CD4-positive, alpha-beta T cell (primary cell): Measurements from ENCODE around the gene MYL5. TPM values are rescaled to one million over a fixed set of nuclear protein-coding genes. Genes with fewer than 3 reads are reported as not detected.

ENCODE experiments used
- ATAC-seq: fragments of 200-7000 bp; cut with Tn5 transposase; one replicate; pipeline ENCODE4 v1.10.0; 2022; ENCODE audit warnings: mild to moderate bottlenecking; ENCODE audit not compliant: poor library complexity
- CTCF ChIA-PET: fragments of 350-600 bp; sonication (Branson Sonifier 250); formaldehyde crosslinking; loops from one replicate; lab custom pipeline; 2021; ENCODE audit warnings: antibody characterized with exemption, inconsistent platforms; lab: Charles Lee
- POLR2A ChIA-PET: fragments of 350-600 bp; sonication (Branson Sonifier 250); formaldehyde crosslinking; loops from one replicate; lab custom pipeline; 2021; ENCODE audit warnings: antibody characterized with exemption, inconsistent platforms; lab: Charles Lee
- DNase-seq, 14 experiments: peaks; one replicate each; pipeline ENCODE4 v3.0.0-alpha.2; 2013 to 2020; ENCODE audit warnings: mixed read lengths in 2 of 14
- H3K27ac ChIP-seq, 2 donors: one replicate each; pipeline versions ENCODE4 v1.5.1 to v1.7.0; 2013; ENCODE audit warnings: low read length in 2 of 2, low read depth in 1 of 2, mild to moderate bottlenecking in 1 of 2
- H3K27me3 ChIP-seq, 2 experiments: 1 replicate in 1 of 2; 2 replicates in 1 of 2; pipeline versions ENCODE4 v1.6.1 to v1.7.0; 2013; ENCODE audit warnings: low read length in 2 of 2, control low read depth in 1 of 2, mild to moderate bottlenecking in 1 of 2, moderate library complexity in 1 of 2; ENCODE audit not compliant: insufficient read depth in 2 of 2, control insufficient read depth in 1 of 2
- H3K36me3 ChIP-seq: one replicate; pipeline ENCODE4 v1.6.1; 2013; ENCODE audit warnings: low read length, control low read depth; ENCODE audit not compliant: insufficient read depth
- H3K4me1 ChIP-seq: one replicate; pipeline ENCODE4 v1.6.1; 2013; ENCODE audit warnings: low read length, control low read depth; ENCODE audit not compliant: insufficient read depth
- H3K4me3 ChIP-seq: one replicate; pipeline ENCODE4 v1.5.1; 2013; ENCODE audit warnings: mild to moderate bottlenecking, low read length, moderate library complexity
- H3K9me3 ChIP-seq, 2 experiments: 1 replicate in 1 of 2; 2 replicates in 1 of 2; pipeline versions ENCODE4 v1.6.1 to v1.7.0; 2013; ENCODE audit warnings: low read length in 2 of 2, mild to moderate bottlenecking in 2 of 2, control low read depth in 1 of 2, moderate library complexity in 1 of 2; ENCODE audit not compliant: control insufficient read depth in 1 of 2, insufficient read depth in 1 of 2
- H3K27ac Mint-ChIP-seq: one replicate; pipeline ENCODE4 v1.8.0; 2020; ENCODE audit warnings: mixed read lengths
- H3K27me3 Mint-ChIP-seq: one replicate; pipeline ENCODE4 v1.8.0; 2021; ENCODE audit warnings: mixed read lengths
- H3K36me3 Mint-ChIP-seq: one replicate; pipeline ENCODE4 v1.8.0; 2021; ENCODE audit warnings: low read depth, mixed read lengths
- H3K4me1 Mint-ChIP-seq: one replicate; pipeline ENCODE4 v1.8.0; 2021; ENCODE audit warnings: low read depth, mixed read lengths
- H3K4me3 Mint-ChIP-seq: one replicate; pipeline ENCODE4 v1.8.0; 2020; ENCODE audit warnings: mild to moderate bottlenecking, mixed read lengths
- H3K9me3 Mint-ChIP-seq: one replicate; pipeline ENCODE4 v1.8.0; 2020; ENCODE audit warnings: mixed read lengths
- intact Hi-C, 2 experiments: fragments of 100-400 bp; cut with DNase I in 1 of 2; cut with micrococcal nuclease in 1 of 2; formaldehyde crosslinking; loops; one replicate each; pipeline versions ENCODE4 v1.15.1 to v1.9.0; 2023 to 2025; cut with DNase I, micrococcal nuclease
- total RNA-seq, 174 experiments: library from RNA in 2 of 174; stranded (reverse) in 2 of 174; gene quantifications; one replicate each; pipeline ENCODE4 v1.2.3 and lab custom pipeline; 2021 to 2026
- TF ChIP-seq, protein P1 (sequence below): fragments of 200-600 bp; IDR thresholded peaks from one replicate; pipeline ENCODE4 v1.8.0; 2022; ENCODE audit warnings: antibody characterized with exemption, mild to moderate bottlenecking

MYL5 gene
- total RNA-seq, 2 experiments from 2014 or later, result 25.3 to 29.2 TPM

- ATAC-seq, result peak; percentile 8
- peak overlapping the region; percentile 88 for H3K4me3 Mint-ChIP-seq
- ChIA-PET POLR2A (interaction anchor here (1.1 to 4.3 kb wide), 2 partner anchors 11 to 119 kb away, joined by 3 to 64 read pairs; partner anchors contain the start of genes ATP5ME and MYL5), CTCF (no interaction called here)
- H3K36me3 Mint-ChIP-seq, result peaks cover 5% of the 10 kb centered on the region
- intact Hi-C loops, result loop anchor here (5.0 kb wide), 3 partner anchors 119 to 326 kb away; partner anchors contain the start of genes PIGG (in 1 of the 2), ZNF141 (in 1 of the 2) and ZNF721 (in 1 of the 2)
- H3K27me3 Mint-ChIP-seq, result no peaks in the 10 kb centered on the region
- TF ChIP-seq, protein P1, sequence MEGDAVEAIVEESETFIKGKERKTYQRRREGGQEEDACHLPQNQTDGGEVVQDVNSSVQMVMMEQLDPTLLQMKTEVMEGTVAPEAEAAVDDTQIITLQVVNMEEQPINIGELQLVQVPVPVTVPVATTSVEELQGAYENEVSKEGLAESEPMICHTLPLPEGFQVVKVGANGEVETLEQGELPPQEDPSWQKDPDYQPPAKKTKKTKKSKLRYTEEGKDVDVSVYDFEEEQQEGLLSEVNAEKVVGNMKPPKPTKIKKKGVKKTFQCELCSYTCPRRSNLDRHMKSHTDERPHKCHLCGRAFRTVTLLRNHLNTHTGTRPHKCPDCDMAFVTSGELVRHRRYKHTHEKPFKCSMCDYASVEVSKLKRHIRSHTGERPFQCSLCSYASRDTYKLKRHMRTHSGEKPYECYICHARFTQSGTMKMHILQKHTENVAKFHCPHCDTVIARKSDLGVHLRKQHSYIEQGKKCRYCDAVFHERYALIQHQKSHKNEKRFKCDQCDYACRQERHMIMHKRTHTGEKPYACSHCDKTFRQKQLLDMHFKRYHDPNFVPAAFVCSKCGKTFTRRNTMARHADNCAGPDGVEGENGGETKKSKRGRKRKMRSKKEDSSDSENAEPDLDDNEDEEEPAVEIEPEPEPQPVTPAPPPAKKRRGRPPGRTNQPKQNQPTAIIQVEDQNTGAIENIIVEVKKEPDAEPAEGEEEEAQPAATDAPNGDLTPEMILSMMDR, result no peak
- no peaks in the 10 kb centered on the region for H3K36me3 ChIP-seq
- H3K27ac ChIP-seq, result peak overlapping the region; percentile 59 to 62
- no peaks in the 10 kb centered on the region for H3K9me3 Mint-ChIP-seq
- DNase-seq, result no peak
- H3K4me3 ChIP-seq, result peak overlapping the region; percentile 86
- peak overlapping the region; percentile 80 for H3K27ac Mint-ChIP-seq
- no peaks in the 10 kb centered on the region for H3K9me3 ChIP-seq
- no peaks in the 10 kb centered on the region for H3K27me3 ChIP-seq
- H3K4me1 Mint-ChIP-seq, result peaks cover 10% of the 10 kb centered on the region
- peaks cover 22% of the 10 kb centered on the region for H3K4me1 ChIP-seq
Observed at GRCh38 chr4:663046-663437, 11.3 kb upstream of the MYL5 start.

DNA sequence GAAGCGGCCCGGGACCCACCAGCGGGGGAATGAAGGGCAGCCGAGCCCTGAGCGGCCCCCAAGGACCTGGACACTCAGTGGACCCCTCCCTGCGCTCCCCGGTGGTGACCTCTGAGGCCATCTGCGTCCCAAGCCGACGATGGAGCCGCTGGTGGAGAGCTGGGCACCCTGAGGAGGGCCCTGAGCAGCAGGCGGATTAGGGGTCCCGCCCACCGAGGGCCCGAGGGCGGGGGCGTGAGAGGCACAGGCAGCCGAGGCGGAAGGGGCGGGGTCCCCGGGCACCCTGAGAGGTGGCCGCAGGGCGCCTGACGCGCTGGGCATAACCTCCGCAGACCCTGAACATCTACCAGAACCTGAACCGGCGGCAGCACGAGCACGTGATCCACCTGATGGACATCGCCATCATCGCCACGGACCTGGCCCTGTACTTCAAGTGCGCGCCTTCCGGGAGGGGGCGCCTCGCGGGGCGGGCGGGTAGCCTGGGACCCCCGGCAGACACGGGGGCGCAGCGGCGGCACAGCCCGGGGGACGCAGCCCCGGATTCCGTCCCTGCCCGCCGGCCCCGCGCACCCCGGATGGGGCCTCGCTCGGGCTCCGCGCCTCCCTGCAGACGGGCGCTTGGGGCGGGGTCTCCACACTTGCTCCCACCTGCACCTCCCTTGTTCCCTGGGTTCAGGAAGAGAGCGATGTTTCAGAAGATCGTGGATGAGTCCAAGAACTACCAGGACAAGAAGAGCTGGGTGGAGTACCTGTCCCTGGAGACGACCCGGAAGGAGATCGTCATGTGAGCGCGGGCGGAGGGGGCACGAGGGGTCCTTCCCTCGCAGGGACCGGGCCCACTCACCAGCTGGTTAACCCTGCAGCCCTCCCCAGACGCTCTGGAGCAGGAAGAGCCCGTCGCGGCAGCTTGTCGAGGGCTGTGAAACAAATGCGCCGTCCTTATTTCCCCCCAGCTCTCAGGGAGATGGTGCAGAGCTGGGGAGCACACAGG, 10.6 kb upstream of the MYL5 start:
- Histone ChIP-seq H3K36me3 (no peaks in the 10 kb centered on the region), H3K4me3 (peak overlapping the region; percentile 86), H3K27ac (peak overlapping the region; percentile 59 to 62), H3K27me3 (no peaks in the 10 kb centered on the region), H3K4me1 (peaks cover 22% of the 10 kb centered on the region), H3K9me3 (no peaks in the 10 kb centered on the region)
- TF ChIP-seq, protein P1, result no peak
- peaks cover 10% of the 10 kb centered on the region for H3K4me1 Mint-ChIP-seq
- CTCF ChIA-PET, result interaction anchor here (1.7 kb wide), 1 partner anchor 10 kb away, joined by 4 read pairs; the partner anchor contains the start of genes ATP5ME and MYL5
- no peaks in the 10 kb centered on the region for H3K27me3 Mint-ChIP-seq
- peak; percentile 60 to 84 (median 76) for DNase-seq
- POLR2A ChIA-PET, result interaction anchor here (0.8 to 4.3 kb wide), 5 partner anchors 11 to 539 kb away, joined by 3 to 64 read pairs (median 3); partner anchors contain the start of genes ATP5ME, MYL5, ZNF141 and ZNF718
- H3K36me3 Mint-ChIP-seq, result peaks cover 5% of the 10 kb centered on the region
- peak overlapping the region; percentile 80 for H3K27ac Mint-ChIP-seq
- no peaks in the 10 kb centered on the region for H3K9me3 Mint-ChIP-seq
- intact Hi-C loops, result loop anchor here (5.0 kb wide), 3 partner anchors 119 to 326 kb away; partner anchors contain the start of genes PIGG (in 1 of the 2), ZNF141 (in 1 of the 2) and ZNF721 (in 1 of the 2)
- peak overlapping the region; percentile 88 for H3K4me3 Mint-ChIP-seq
- ATAC-seq, result peak; percentile 87

DNA sequence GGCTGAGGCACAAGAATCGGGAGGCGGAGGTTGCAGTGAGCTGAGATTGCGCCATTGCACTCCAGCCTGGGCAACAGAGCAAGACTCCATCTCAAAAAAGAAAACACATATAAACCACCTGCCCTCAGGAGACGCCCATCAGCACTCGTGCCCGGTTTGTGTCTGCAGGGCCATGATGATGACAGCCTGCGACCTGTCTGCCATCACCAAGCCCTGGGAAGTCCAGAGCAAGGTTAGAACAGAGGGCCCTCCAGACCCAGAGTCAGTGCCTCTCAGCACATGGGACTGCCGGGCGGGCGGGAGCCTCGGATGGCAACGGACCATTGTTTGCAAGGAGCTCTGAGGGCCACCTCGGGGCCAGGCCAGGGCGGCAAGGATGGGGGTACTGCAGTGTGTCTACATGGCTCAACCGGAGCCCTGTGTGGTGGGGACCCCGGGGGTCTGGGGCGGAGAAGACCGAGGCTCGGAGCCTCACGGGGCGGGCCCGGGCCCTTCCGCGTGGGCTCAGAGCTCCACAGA, 9.6 kb upstream of the MYL5 start:
- CTCF ChIA-PET, result interaction anchor here (1.7 kb wide), 1 partner anchor 9 kb away, joined by 4 read pairs; the partner anchor contains the start of genes ATP5ME and MYL5

More for the DNA sequence above, 9.6 kb upstream of the MYL5 start:
- peak overlapping the region; percentile 86 for H3K4me3 ChIP-seq
- no peak overlapping the region for H3K27ac ChIP-seq
- no peaks in the 10 kb centered on the region for H3K36me3 ChIP-seq
- Mint-ChIP-seq H3K4me1 (peaks cover 10% of the 10 kb centered on the region), H3K27me3 (no peaks in the 10 kb centered on the region), H3K9me3 (no peaks in the 10 kb centered on the region), H3K27ac (peak overlapping the region; percentile 80), H3K36me3 (peaks cover 6% of the 10 kb centered on the region), H3K4me3 (peak overlapping the region; percentile 86)
- intact Hi-C loops, result loop anchor here (5.0 kb wide), 3 partner anchors 118 to 327 kb away; partner anchors contain the start of genes PIGG (in 1 of the 2), ZNF141 (in 1 of the 2) and ZNF721 (in 1 of the 2)
- ATAC-seq (no peak), DNase-seq (peak in 1 of 14 experiments; percentile 21)
- TF ChIP-seq, protein P1, result no peak
- H3K9me3 ChIP-seq, result no peaks in the 10 kb centered on the region
- no peaks in the 10 kb centered on the region for H3K27me3 ChIP-seq
- POLR2A ChIA-PET, result interaction anchor here (1.0 to 4.3 kb wide), 3 partner anchors 10 to 328 kb away, joined by 3 to 64 read pairs (median 3); partner anchors contain the start of genes ATP5ME, MYL5 and ZNF141
- H3K4me1 ChIP-seq, result peaks cover 22% of the 10 kb centered on the region
